NCI-H2107 treated with DMSO at 0.1 percent for 48 hours (cell line): ENCODE measurements around the gene NMNAT2.

Experiments used
- DNase-seq: peaks from one replicate; lab custom pipeline; 2025; ENCODE audit not compliant: unreplicated experiment; lab: John Stamatoyannopoulos, UW

Gene NMNAT2

DNA sequence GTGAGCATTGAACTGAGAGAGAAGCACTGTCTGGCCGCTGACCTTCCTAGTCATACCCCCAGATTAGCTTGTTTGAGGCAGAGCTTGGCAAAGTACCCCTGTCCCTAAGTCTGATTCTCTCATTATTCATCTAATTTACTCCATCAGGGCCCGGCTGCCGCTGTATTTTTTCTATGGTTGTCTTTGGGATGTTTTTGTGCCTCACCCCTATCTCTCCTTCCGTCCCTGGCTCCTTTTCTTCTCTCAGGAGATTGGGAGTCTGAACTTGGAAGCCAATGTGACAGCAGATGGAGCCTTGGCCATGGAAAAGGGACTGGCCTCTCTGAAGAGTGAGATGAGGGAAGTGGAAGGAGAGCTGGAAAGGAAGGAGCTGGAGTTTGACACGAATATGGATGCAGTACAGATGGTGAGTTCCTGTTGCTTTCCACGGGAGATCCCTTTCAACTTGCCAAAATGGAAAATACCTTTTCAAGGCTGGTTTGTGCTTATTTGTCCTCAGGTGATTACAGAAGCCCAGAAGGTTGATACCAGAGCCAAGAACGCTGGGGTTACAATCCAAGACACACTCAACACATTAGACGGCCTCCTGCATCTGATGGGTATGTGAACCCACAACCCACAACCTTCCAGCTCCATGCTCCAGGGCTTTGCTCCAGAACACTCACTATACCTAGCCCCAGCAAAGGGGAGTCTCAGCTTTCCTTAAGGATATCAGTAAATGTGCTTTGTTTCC is 178.2 kb downstream of the NMNAT2 start:
- DNase-seq: no peak

DNA sequence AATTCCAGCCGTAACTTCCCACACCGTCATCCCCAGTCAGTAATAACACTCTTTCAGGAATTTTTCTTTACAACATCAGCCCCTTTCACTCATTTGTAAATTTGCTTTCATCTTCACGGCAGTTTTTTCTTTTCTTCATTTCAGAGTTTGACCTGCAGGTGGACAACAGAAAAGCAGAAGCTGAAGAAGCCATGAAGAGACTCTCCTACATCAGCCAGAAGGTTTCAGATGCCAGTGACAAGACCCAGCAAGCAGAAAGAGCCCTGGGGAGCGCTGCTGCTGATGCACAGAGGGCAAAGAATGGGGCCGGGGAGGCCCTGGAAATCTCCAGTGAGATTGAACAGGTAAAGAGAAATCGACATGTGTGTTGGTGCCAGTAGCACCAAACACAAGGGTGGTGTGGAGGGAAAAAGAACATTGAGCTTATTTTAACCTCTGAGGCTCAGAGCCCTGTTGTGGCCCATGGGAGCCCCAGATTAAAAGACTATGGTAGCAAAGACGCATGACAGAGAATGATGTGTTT is 178.9 kb downstream of the NMNAT2 start:
- DNase-seq: no peak

DNA sequence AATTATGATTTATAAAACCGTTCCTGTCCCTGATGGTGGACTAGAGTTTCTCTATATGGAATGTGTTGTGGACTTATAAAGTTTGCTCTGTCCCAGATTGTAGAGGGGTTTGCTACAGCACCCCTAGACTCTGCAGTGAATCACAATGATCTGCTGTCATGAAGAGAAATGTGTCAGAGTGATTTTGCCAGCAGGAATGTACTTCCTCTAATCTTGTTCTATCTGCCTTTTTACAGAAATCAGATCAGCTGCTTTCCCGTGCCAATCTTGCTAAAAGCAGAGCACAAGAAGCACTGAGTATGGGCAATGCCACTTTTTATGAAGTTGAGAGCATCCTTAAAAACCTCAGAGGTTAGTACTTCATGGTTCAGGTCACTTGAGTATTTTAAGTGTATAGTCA is 180.1 kb downstream of the NMNAT2 start:
- DNase-seq: no peak

DNA sequence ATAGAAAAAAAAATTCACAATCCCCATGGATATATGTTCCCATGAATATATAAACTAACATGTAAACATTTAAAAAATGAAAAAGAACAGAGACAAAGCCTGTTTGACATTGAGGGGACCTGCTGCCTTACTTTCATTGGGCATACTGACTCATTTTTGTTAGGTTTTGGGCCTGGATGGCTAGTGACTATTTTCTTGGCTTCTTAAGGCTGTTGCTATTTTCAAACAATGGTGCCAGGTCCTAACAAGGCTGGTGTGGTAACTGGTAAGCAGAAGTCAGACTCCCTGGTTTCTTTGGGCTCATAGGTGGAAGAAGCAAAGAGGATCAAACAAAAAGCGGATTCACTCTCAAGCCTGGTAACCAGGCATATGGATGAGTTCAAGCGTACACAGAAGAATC is 181.1 kb downstream of the NMNAT2 start:
- no peak for DNase-seq

DNA sequence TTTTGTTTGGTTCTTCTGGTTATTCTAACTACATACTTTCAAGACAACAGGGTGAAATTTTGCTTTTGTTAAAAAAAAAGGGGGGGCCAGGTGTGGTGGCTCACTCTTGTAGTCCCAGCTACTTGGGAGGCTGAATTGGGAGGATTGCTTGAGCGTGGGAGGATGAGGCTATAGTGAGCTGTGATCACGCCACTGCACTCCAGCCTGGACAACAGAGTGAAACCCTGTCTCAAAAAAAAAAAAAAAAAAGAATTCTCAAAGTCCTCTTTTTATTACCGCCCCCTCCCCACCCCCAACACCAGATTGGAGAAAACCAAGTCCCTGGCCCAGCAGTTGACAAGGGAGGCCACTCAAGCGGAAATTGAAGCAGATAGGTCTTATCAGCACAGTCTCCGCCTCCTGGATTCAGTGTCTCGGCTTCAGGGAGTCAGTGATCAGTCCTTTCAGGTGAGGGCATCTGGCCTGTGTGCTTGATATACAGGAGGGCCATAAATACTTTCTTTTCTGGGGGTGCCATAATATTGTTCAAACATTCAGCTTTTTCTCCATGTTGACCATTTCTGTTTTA is 181.9 kb downstream of the NMNAT2 start:
- DNase-seq: no peak

DNA sequence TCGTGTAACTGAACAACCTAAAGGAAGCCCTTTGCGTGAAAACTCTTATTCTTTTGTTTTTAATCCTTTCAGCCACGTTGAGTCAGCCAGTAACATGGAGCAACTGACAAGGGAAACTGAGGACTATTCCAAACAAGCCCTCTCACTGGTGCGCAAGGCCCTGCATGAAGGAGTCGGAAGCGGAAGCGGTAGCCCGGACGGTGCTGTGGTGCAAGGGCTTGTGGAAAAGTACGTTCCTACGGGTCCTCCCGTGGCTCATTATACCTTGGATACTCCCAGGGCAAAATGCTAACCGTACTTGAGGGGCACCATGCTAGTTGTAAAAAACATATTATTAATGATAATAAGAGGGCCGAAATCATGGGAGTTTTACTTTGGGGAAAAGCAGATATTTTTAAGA is 182.7 kb downstream of the NMNAT2 start:
- peak; percentile 76 for DNase-seq

DNA sequence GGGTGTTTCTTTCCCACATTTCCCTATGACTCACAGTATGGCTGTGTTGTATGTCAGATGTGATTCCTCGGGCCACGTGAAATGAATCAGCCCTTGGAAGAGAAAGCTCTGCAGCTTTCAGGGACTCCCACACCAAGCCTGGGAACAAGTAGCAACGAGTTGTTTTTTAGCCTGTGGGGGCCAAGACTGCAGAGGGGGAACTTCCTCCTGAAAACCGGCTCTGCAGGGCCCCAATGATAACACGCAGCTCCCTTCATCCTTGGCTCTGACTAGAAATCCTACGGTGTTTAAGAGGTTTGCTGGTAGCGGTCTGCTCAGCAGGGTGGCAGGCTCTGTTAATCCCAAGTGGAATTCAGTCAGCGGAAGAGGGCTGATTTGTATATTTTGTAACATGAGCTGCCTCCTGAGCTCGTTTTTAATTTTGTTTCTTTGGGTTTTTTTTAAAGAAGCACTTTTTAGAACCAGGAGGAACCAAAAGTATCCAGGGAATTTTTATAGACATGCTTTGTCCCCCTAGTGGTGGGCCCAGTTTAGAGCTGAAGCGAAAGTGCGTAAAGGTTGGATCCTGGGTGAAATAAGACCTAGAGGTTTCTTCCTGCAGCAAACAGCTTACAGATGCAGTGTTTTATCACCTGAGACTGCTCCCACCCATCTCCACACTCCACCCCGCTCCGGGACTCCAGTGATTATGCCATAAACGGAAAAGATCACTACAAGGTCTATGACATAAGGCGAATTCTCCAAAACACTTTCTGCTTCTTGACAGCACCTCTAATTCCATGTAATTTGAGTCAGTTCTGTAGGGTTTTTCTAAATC is 183.3 kb downstream of the NMNAT2 start:
- DNase-seq: peak; percentile 95

DNA sequence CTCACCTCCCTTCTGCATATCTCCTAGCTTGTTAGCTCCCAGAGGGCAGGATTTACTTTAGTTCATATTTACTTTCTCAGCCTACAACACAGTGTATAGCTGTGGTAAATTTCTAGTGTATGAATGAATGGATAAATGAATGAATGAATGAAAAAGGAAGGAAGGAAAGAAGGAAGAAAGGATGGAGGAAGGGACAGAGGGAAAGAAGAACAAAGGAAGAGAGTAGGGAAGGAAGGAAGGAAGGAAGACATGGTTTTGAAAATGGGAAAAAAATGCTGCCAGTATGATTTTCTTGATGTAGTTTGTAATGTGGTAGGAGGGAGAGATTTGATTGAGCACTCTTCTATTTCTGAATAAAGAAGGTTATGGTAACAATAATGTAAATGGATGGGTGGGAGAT is 185.1 kb downstream of the NMNAT2 start:
- DNase-seq: no peak

DNA sequence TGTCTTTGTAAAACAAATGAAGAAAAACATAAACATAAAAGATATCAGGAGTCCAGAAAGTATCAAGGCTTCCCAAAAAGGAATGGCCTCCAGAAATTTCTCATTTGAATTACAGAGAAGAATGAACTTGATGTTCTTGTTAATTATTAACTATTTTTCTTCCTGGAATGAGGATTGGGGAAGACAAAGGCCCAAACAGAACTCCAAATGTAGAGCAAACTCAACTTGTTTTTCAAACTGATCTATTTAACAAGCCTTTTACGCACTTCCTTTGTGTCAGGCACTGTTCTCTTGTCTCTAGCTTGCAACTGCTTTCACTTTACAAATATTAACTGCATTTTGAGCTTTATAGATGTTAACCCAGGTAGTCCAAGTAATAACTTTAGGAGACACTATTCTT is 186.6 kb downstream of the NMNAT2 start:
- DNase-seq: no peak

DNA sequence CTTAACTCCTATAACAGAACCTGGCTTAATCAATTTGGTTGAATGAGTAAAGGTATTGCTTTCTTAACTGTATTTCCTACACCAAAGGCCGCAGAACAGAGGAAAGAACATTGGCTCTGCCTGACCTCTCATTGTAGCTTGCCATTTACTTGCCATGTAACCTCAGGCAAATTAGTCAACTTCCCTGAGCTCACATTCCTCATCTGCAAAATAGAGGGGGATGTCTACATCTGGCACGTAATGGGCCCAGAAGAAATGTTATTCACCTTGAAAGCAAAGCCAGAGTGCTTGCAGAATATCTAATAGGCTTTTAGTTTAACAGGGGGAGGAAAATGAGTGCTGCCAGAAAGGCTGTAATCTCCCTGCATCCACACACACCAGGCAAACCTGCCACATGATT is 187.8 kb downstream of the NMNAT2 start:
- DNase-seq: no peak

DNA sequence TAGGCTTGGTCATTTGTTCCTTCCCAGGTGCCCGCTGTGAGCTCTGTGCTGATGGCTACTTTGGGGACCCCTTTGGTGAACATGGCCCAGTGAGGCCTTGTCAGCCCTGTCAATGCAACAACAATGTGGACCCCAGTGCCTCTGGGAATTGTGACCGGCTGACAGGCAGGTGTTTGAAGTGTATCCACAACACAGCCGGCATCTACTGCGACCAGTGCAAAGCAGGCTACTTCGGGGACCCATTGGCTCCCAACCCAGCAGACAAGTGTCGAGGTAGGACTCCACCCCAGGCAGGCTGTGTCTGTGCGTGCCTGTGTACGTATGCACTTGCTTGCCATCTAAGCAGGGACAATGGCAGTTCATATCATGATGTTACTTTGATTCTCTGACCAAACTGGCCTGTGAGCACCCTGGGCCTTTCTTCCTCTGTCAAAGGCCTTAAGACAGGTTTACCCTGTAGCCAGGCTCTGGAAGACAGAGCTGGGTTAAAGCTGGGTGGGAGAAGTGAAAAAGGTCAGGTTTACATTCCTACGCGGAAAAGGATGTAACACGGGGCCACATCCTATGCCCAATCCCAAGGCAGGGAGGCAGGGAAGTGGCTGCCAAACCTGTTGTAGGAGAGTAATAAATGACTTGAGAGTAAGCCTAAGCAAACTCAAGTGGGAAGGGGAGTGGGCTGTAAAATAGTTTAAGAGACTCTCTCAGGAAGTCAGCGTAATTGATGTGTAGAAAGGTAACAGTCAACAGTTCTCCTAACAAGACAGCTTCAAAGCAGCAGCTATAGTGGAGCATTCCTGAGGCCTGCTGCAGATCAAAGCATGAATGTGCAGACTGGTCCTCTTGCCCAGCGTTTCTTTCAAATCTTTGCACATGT is 189.6 kb downstream of the NMNAT2 start:
- DNase-seq: no peak

DNA sequence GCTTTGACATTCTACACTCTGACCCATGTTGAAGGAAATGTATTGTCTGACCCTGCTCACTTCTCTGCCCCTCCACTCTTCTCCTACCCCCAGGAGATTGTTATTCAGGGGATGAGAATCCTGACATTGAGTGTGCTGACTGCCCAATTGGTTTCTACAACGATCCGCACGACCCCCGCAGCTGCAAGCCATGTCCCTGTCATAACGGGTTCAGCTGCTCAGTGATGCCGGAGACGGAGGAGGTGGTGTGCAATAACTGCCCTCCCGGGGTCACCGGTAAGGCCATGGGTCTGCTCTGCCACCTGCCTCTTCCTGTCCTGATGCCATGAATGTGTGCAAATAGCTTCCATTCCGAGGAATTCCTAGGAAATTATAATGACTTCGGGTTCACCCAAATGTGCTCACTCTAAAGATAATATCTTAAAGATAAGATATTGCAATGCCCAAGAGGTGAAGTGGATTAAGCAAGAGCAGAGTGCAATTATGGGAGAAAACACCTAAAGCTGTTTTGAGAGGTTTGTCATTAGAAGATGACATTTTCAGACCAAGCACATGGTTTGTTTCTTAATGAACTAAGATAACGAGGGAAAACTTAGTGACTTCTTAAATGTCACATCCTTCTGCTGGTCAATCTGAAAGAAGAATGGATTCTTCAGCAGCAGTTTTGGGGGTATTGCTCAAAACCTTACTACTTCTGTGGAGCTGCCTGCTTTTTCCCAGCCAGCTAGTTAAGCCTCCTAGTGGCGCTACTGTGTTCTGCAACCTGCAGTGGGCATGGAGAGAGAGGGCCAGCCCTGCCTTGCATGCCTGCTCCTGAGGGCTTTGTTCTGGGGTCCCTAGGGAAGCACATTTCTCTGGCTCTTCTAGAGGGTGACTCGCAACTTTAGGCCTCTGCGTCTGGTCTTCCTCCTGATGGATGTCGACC is 190.5 kb downstream of the NMNAT2 start:
- DNase-seq: peak; percentile 56

DNA sequence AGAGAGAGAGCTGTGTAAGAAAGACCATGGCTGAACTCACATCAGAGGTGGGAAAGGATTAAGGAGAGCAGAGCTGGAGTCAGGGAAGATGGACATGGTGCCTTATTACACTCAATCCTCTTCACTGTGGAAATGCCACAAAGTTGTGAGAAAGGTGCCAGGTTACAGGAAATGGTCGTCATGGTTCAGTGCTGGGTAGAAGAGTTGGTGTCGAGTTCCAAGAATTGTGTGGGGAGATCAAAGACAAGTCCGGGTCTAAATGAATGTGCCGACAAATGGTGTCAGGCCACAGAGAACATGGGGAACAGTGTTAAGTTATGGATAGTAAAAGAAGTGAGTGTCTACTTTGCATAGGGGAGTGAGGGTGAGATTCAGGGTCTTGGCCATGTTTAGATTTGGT is 191.2 kb downstream of the NMNAT2 start:
- peak; percentile 94 for DNase-seq

DNA sequence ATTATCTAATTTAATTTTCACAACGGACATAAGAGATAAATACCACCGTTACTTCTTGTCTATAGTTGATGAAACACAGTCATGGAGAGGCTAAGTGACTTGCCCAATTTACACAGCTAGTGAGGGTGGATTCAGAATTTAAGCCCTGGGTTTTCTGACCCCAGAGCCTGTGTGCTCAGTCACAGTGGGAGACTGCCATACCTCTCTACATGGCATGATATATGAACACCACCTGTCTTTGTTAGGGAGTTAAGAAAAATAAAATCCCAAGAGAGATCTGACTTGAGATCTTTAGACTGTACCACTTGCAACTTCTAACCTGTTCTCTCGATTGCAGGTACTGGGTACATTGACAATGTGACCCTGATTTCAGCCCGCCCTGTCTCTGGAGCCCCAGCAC is 191.8 kb downstream of the NMNAT2 start:
- DNase-seq: peak; percentile 64

DNA sequence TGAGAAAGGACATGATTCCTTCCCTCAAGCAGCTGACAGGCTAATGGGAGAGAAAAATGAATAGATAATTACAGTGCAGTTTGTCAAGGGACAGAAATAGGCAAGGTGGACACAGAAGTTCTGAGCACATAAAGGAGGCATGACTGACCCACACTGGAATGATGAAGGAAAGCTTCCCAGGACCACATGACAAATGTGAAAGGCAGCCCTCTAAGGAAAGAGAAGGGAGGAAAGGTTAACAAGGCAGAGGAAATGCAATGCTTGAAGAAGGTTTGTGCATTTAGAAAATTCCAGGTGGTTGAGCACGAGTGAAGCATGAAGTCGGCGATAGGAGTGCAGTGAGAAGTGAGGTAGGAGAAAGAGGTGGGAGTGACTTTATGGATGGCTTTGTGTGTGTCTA is 194.7 kb downstream of the NMNAT2 start:
- no peak for DNase-seq

DNA sequence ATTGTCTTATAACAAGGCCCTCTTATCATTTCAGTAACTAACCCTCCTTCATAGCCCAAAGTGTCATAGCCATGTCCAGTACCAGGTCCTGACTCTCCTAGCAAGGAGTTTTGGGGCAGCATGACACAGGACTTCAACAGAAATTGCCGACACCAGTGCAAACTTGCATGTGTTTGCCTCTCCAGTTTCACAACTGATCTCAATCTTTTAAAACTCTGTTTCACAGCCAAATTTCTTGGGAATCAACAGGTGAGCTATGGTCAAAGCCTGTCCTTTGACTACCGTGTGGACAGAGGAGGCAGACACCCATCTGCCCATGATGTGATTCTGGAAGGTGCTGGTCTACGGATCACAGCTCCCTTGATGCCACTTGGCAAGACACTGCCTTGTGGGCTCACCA is 195.3 kb downstream of the NMNAT2 start:
- no peak for DNase-seq

DNA sequence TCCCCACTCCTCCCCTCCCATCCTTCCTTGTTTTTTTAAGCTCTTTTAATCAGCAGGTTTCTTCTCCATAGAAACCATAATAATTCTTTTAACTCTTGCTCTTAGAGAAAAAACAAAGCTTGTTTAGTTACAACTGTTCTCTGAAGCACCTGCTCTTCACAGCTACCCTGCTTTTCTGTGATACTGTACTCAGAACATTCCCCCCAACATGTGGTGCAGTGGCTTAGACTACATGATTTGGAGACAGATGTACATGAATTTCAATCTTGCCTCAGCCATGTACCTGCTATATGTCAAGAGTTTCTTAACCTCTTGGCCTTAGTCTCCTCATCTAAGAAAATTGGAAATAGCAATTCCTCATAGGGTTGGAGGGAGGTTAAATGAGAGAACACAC is 198.6 kb downstream of the NMNAT2 start:
- DNase-seq: no peak

DNA sequence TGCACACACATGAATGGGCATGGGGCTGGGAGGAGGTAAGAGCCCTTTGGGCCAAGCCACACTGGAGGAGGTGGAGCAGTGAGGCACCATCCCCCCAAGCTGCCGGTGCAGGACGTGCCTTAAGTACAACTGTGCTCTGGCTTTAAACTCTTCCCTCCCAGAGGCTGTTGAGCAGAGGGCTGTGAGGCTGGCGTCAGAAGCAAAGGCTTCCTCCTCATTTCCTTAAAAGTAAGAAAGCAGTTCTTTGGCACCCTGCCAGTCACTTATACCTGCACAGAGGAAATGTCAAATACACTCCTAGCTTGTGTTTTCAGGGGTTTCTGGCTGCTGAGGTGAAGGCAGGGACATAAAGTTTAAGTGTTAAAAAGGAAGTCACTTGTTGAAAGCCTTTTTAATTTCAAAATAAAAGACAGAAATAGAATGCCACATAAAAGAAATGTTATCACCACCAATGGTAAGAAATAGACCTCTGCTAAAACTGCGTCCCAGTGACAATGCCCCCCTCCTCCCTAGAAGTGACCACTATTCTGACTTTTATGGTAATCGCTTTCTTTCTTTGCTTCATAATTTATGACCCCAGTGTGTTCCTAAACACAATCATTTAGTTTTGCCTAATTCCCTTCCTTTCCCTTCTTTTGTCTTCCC is 199.1 kb downstream of the NMNAT2 start:
- DNase-seq: peak; percentile 55

DNA sequence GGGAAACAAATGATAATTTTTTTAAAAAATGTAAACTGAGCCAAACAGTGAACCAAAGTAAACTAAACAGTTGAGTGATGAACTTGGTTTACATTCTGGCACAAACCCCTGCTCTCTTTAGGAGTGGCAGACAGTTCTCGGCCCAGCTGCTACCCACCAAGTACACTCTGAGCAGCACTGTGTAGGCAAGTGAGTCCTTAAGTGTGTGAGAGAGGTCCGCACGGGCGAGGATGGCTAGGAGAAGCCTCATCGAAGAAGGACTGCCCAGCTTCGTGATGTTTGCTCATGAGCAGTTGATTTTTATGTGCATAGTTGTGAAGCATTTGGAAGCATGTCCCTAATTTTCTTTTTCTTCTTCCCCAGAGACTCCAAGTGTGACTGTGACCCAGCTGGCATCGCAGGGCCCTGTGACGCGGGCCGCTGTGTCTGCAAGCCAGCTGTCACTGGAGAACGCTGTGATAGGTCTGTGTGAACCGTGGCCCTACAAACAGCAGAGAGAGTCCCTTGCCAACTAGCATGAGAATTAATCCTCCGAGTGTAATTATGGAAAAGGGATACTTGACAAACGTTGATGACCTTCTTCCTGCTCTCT is 200.1 kb downstream of the NMNAT2 start:
- peak; percentile 65 for DNase-seq
